Astrocyte of the spinal cord (primary cell): ENCODE results near the gene ZBTB20.
A peak's percentile ranks its signal among the peaks of the same experiment; 100 is the strongest.

ENCODE experiments used
- DNase-seq: peaks from one replicate; pipeline ENCODE4 v3.0.0; 2011; ENCODE audit warnings: low read depth, low spot score
- H3K4me3 ChIP-seq: 2 replicates; pipeline ENCODE4 v1.5.1; 2011; ENCODE audit warnings: low read depth, mild to moderate bottlenecking, low read length, moderate library complexity
- CTCF ChIP-seq: IDR thresholded peaks from 2 replicates; pipeline ENCODE4 v1.5.1; 2012; ENCODE audit warnings: low read depth, mild to moderate bottlenecking, low read length, inconsistent platforms
- in situ Hi-C: cut with HindIII; loops from 2 replicates; pipeline ENCODE4 v1.10.0; 2017; ENCODE audit warnings: low sequenced_read_pairs

ZBTB20 gene

GRCh38 chr3:114899186-114899931 is 247.7 kb downstream of the ZBTB20 start:
- in situ Hi-C loops = no loop called here
- DNase-seq = peak; percentile 14
- H3K4me3 ChIP-seq = no peak overlapping the region
- TF ChIP-seq CTCF = no peak

GRCh38 chr3:114896978-114897377 is 250.1 kb downstream of the ZBTB20 start:
- in situ Hi-C loops = no loop called here
- no peak overlapping the region for H3K4me3 ChIP-seq
- DNase-seq = no peak
- no peak for TF ChIP-seq CTCF

GRCh38 chr3:114893361-114893760 is 253.7 kb downstream of the ZBTB20 start:
- in situ Hi-C loops = no loop called here
- DNase-seq = no peak
- TF ChIP-seq CTCF = no peak
- no peak overlapping the region for H3K4me3 ChIP-seq

- H3K4me3 ChIP-seq = no peak overlapping the region
- in situ Hi-C loops = no loop called here
- DNase-seq = no peak
- no peak for TF ChIP-seq CTCF
These were observed 254.2 kb downstream of the ZBTB20 start for GRCh38 chr3:114892880-114893279.

GRCh38 chr3:114892131-114892879 is 254.8 kb downstream of the ZBTB20 start:
- in situ Hi-C loops = no loop called here
- no peak for DNase-seq
- TF ChIP-seq CTCF = no peak
- no peak overlapping the region for H3K4me3 ChIP-seq

- TF ChIP-seq CTCF = no peak
- no peak overlapping the region for H3K4me3 ChIP-seq
- in situ Hi-C loops = no loop called here
- no peak for DNase-seq
These were observed 259.3 kb downstream of the ZBTB20 start for GRCh38 chr3:114887806-114888205.
